Measurements from ENCODE around the gene ZNF526. TPM values are rescaled to one million over a fixed set of nuclear protein-coding genes. Genes with fewer than 3 reads are reported as not detected.
A peak's percentile ranks its signal among the peaks of the same experiment; 100 is the strongest.

ZNF526 gene
- total and polyA plus RNA-seq, 2 donors from 2014 or later, result 2.6 to 11.6 TPM

- peak overlapping the region in 1 of 3 donors; percentile 48 for H3K9ac ChIP-seq (ENCODE audit: low read length in 3 of 3)
- no peak overlapping the region for H3K4me3 ChIP-seq (ENCODE audit: low read length in 3 of 3)
- intact Hi-C loops (cut with DNase I), result no loop called here
- no peaks in the 10 kb centered on the region for H3K9me3 ChIP-seq (ENCODE audit: control insufficient read depth in 2 of 3, insufficient read depth in 1 of 3, low read length in 3 of 3)
- DNase-seq (no peak), FAIRE-seq (no peak)
- H3K27ac ChIP-seq (ENCODE audit: low read depth in 2 of 2, low read length in 2 of 2), result no peak overlapping the region
- H3K4me1 ChIP-seq (ENCODE audit: control insufficient read depth in 2 of 3, insufficient read depth in 2 of 3, low read depth in 1 of 3, low read length in 3 of 3), result peaks cover 0 to 25% (median 14%) of the 10 kb centered on the region in 3 donors
- TF ChIP-seq CTCF (IDR thresholded peaks at IDR 0.05; ENCODE audit: borderline replicate concordance, extremely low read depth, insufficient read depth), result no peak
- peaks cover 0 to 20% (median 3%) of the 10 kb centered on the region in 3 donors for H3K36me3 ChIP-seq (ENCODE audit: control insufficient read depth in 2 of 3, insufficient read depth in 3 of 3, low read length in 3 of 3)
- no peaks in the 10 kb centered on the region for H3K27me3 ChIP-seq (ENCODE audit: control insufficient read depth, insufficient read depth, low read length)
Observed at GRCh38 chr19:42246922-42247639, 27.0 kb downstream of the ZNF526 start.

- Histone ChIP-seq H3K27ac (ENCODE audit: low read depth in 2 of 2, low read length in 2 of 2) (no peak overlapping the region), H3K4me1 (ENCODE audit: control insufficient read depth in 2 of 3, insufficient read depth in 2 of 3, low read depth in 1 of 3, low read length in 3 of 3) (peaks cover 0 to 30% (median 14%) of the 10 kb centered on the region in 3 donors), H3K4me3 (ENCODE audit: low read length in 3 of 3) (no peak overlapping the region), H3K36me3 (ENCODE audit: control insufficient read depth in 2 of 3, insufficient read depth in 3 of 3, low read length in 3 of 3) (peaks cover 0 to 20% (median 3%) of the 10 kb centered on the region in 3 donors), H3K9me3 (ENCODE audit: control insufficient read depth in 2 of 3, insufficient read depth in 1 of 3, low read length in 3 of 3) (no peaks in the 10 kb centered on the region), H3K9ac (ENCODE audit: low read length in 3 of 3) (no peak overlapping the region), H3K27me3 (ENCODE audit: control insufficient read depth, insufficient read depth, low read length) (no peaks in the 10 kb centered on the region)
- FAIRE-seq, result no peak
- DNase-seq, result peak in 2 of 5 donors; percentile 68 to 74
- intact Hi-C loops (cut with DNase I), result no loop called here
- TF ChIP-seq CTCF (IDR thresholded peaks at IDR 0.05; ENCODE audit: borderline replicate concordance, extremely low read depth, insufficient read depth), result no peak
Observed at GRCh38 chr19:42247640-42248199, 27.6 kb downstream of the ZNF526 start.

- no peak overlapping the region for H3K27ac ChIP-seq (ENCODE audit: low read depth in 2 of 2, low read length in 2 of 2)
- H3K9me3 ChIP-seq (ENCODE audit: control insufficient read depth in 2 of 3, insufficient read depth in 1 of 3, low read length in 3 of 3), result no peaks in the 10 kb centered on the region
- FAIRE-seq, result no peak
- H3K27me3 ChIP-seq (ENCODE audit: control insufficient read depth, insufficient read depth, low read length), result no peaks in the 10 kb centered on the region
- TF ChIP-seq CTCF (IDR thresholded peaks at IDR 0.05; ENCODE audit: borderline replicate concordance, extremely low read depth, insufficient read depth), result no peak
- H3K4me1 ChIP-seq (ENCODE audit: control insufficient read depth in 2 of 3, insufficient read depth in 2 of 3, low read depth in 1 of 3, low read length in 3 of 3), result peaks cover 0 to 31% (median 14%) of the 10 kb centered on the region in 3 donors
- H3K9ac ChIP-seq (ENCODE audit: low read length in 3 of 3), result no peak overlapping the region
- DNase-seq, result peak in 2 of 5 donors; percentile 57 to 84
- peaks cover 0 to 20% (median 3%) of the 10 kb centered on the region in 3 donors for H3K36me3 ChIP-seq (ENCODE audit: control insufficient read depth in 2 of 3, insufficient read depth in 3 of 3, low read length in 3 of 3)
- H3K4me3 ChIP-seq (ENCODE audit: low read length in 3 of 3), result no peak overlapping the region
- intact Hi-C loops (cut with DNase I), result no loop called here
Observed at GRCh38 chr19:42248270-42249148, 28.4 kb downstream of the ZNF526 start.
